Measurements from ENCODE around the gene IRF7.

Gene IRF7

DNA sequence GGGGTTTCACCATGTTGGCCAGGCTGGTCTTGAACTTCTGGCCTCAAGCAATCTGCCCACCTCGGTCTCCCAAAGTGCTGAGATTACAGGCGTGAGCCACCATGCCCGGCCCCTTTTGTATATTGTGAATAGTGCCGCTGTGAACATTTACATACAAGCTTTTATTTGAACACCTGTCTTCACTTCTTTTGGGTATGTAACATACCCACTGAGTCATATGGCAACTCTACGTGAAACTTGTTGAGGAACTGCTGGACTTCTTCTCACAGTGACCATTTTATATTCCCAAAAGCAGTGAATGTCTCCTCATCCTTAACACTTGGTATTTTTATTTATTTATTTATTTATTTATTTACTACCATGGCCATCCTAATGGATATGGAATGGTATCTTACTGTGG lies 15.1 kb upstream of the IRF7 start:
- TF ChIP-seq CTCF (IDR thresholded peaks at IDR 0.05; ENCODE audit: low read depth, low read length) = no peak
- H3K4me3 ChIP-seq (ENCODE audit: low read depth, low read length) = no peak overlapping the region

GRCh38 chr11:629237-629583 lies 13.5 kb upstream of the IRF7 start:
- H3K4me3 ChIP-seq (ENCODE audit: low read depth, low read length) = no peak overlapping the region
- TF ChIP-seq CTCF (IDR thresholded peaks at IDR 0.05; ENCODE audit: low read depth, low read length) = no peak

- no peak for TF ChIP-seq CTCF (IDR thresholded peaks at IDR 0.05; ENCODE audit: low read depth, low read length)
- H3K4me3 ChIP-seq (ENCODE audit: low read depth, low read length) = no peak overlapping the region
These were observed 12.3 kb upstream of the IRF7 start for GRCh38 chr11:628056-628455.

GRCh38 chr11:627308-627576 lies 11.5 kb upstream of the IRF7 start:
- TF ChIP-seq CTCF (IDR thresholded peaks at IDR 0.05; ENCODE audit: low read depth, low read length) = no peak
- H3K4me3 ChIP-seq (ENCODE audit: low read depth, low read length) = no peak overlapping the region

GRCh38 chr11:626475-627307 lies 10.9 kb upstream of the IRF7 start, which contains the start of gene SCT:
SCT (minus strand) TSS chr11:627181; CDS start chr11:627143, 38 bp downstream.
- H3K4me3 ChIP-seq (ENCODE audit: low read depth, low read length) = no peak within 1 kb of the TSS
- no peak for TF ChIP-seq CTCF (IDR thresholded peaks at IDR 0.05; ENCODE audit: low read depth, low read length)

DNA sequence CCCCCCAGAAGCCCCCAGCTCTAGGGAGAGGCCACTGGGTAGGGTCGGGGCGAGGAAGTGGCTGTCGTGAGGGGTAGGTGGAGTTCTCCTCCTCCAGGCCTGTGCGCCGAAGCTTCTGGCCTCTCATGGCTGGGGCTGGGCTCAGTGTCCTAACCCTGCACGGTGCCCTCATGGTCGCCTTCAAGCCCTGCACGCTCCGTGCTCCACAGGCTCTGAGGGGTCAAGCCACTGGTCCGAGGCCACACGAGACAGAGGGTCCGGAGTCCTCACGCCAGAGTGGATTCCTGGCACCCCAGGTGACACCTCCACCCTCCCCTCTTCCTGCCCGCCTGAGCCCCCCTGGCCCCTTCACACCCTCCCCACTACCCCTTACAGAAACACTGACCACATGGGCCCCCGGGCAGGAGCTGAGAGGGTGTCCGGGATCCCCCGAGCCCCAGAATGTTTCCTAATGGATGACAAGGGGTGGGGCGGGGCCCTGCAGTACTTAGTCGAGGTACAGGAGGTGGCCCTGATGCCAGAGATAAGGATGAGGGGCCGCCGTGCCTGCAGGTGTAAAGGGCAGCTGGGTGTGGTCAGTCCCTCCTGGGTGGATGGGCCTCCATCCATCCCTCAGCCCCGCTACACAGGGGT lies 10.0 kb upstream of the IRF7 start:
- no peak overlapping the region for H3K4me3 ChIP-seq (ENCODE audit: low read depth, low read length)
- TF ChIP-seq CTCF (IDR thresholded peaks at IDR 0.05; ENCODE audit: low read depth, low read length) = no peak
